Spleen (tissue), 13 donors: ENCODE data around the gene SYNPO. TPM values are rescaled to one million over a fixed set of nuclear protein-coding genes. Genes with fewer than 3 reads are reported as not detected.

Experiments
- DNase-seq: peaks from one replicate; pipeline ENCODE4 v3.0.0-alpha.2; 2020
- H3K27ac ChIP-seq, 8 donors: fragments of 200-600 bp; sonication (generic) in 7 of 8; 1 replicate in 4 of 8; 2 replicates in 4 of 8; pipeline versions ENCODE4 v1.5.0 to v1.8.0; 2016 to 2021; ENCODE audit warnings: inconsistent platforms in 4 of 8, mild to moderate bottlenecking in 4 of 8, moderate library complexity in 1 of 8
- H3K27me3 ChIP-seq, 7 donors: fragments of 200-600 bp; sonication (generic) in 6 of 7; replicated peaks in 1 of 7; 1 replicate in 4 of 7; 2 replicates in 3 of 7; pipeline versions ENCODE4 v1.5.0 to v1.8.0; 2016 to 2021; ENCODE audit warnings: inconsistent platforms in 3 of 7, mild to moderate bottlenecking in 1 of 7
- H3K36me3 ChIP-seq, 6 donors: fragments of 200-600 bp; sonication (generic) in 5 of 6; 1 replicate in 4 of 6; 2 replicates in 2 of 6; pipeline versions ENCODE4 v1.5.0 to v1.8.0; 2016 to 2021; ENCODE audit warnings: inconsistent platforms in 2 of 6
- H3K4me1 ChIP-seq, 6 donors: fragments of 200-600 bp; sonication (generic) in 5 of 6; 1 replicate in 3 of 6; 2 replicates in 3 of 6; pipeline versions ENCODE4 v1.5.0 to v1.8.0; 2016 to 2021; ENCODE audit warnings: inconsistent platforms in 3 of 6
- H3K4me3 ChIP-seq, 8 donors: fragments of 200-600 bp; sonication (generic) in 7 of 8; 1 replicate in 4 of 8; 2 replicates in 4 of 8; pipeline versions ENCODE4 v1.5.0 to v1.8.0; 2016 to 2021; ENCODE audit warnings: inconsistent platforms in 4 of 8, mild to moderate bottlenecking in 4 of 8, moderate library complexity in 2 of 8
- H3K9me3 ChIP-seq, 8 donors: fragments of 200-600 bp; sonication (generic) in 7 of 8; 1 replicate in 4 of 8; 2 replicates in 4 of 8; pipeline versions ENCODE4 v1.5.0 to v1.8.0; 2016 to 2021; ENCODE audit warnings: inconsistent platforms in 4 of 8
- CTCF ChIP-seq, 11 experiments: fragments of 200-600 bp in 7 of 11; fragments of 450-650 bp in 4 of 11; sonication (generic) in 4 of 11; IDR thresholded peaks in 8 of 11; conservative IDR thresholded peaks in 3 of 11; 1 replicate in 7 of 11; 2 replicates in 4 of 11; pipeline versions ENCODE4 v1.4.0 to v1.8.0; 2016 to 2021; ENCODE audit warnings: antibody characterized with exemption in 11 of 11, inconsistent platforms in 4 of 11, mild to moderate bottlenecking in 1 of 11
- POLR2A ChIP-seq, 3 donors: fragments of 450-650 bp; IDR thresholded peaks; one replicate each; pipeline ENCODE4 v1.5.1; 2017; ENCODE audit warnings: antibody characterized with exemption in 3 of 3, mild to moderate bottlenecking in 1 of 3
- POLR2AphosphoS5 ChIP-seq, 3 donors: sonication (generic); formaldehyde crosslinking; IDR thresholded peaks; one replicate each; pipeline ENCODE4 v1.5.1; 2017; ENCODE audit warnings: antibody characterized with exemption in 3 of 3
- WGBS, 5 donors: extraction: QIAGEN DNeasy Blood & Tissue Kit in 3 of 5; methylation state at CpG; one replicate each; pipeline versions ENCODE4 v1.1.5 to v1.1.7; 2013 to 2018; 5-methylcytosine and 5-hydroxymethylcytosine counted together
- intact Hi-C: fragments of 100-400 bp; cut with DNase I; formaldehyde crosslinking; loops from one replicate; pipeline ENCODE4 v1.15.0; 2023; ENCODE audit warnings: low total_unique reads
- long read RNA-seq, 2 donors: transcript quantifications; one replicate each; lab custom pipeline, GENCODE V29; 2026
- polyA plus RNA-seq, 3 donors: library from polyadenylated mRNA; stranded (reverse); fragments of 200-250 nt; gene quantifications; one replicate each; pipeline ENCODE4 v1.2.1, GENCODE V29; 2013
- total RNA-seq, 7 donors: library from RNA; depleted of rRNA in 3 of 7; stranded (reverse); fragments of >200 nt in 3 of 7; fragmentation: NEBNext Ultra II Directional in 4 of 7; extraction: Animal tissue kit (Norgen Biotek cat#: 25700) in 4 of 7; gene quantifications; one replicate each; pipeline versions ENCODE4 v1.1.0 to v1.2.1, GENCODE V29; 2016 to 2021
- donor health status: healthy with polysubstance abuse.
- donor health status: DM: no; HTN: no; CAD: no; lungs with moderate emphysema.
- donor health status: DM: no; HTN: no; CAD: no.
- donor health status: Bipolar disorder and iron deficiency.
- donor health status: healthy.
- donor health status: DM: no; HTN: no; CAD: no.
- donor health status: DM: yes; HTN: yes; CAD: no.

The SYNPO gene
- total RNA-seq (100 to 1,000 TPM in 2 of 7 donors, 10 to 100 TPM in 5; 38.9 to 133 (median 68.9) TPM), polyA plus RNA-seq (10 to 100 TPM in 1 of 3 donors, 1 to 10 TPM in 2; 6.9 to 28.0 (median 9.3) TPM)
- long read RNA-seq, donor 1, full-length matches to known transcripts = 28 of 38 reads
- long read RNA-seq, donor 1, partial matches to known transcripts = 10 of 38 reads
- long read RNA-seq, donor 1, other reads (novel, unspliced or antisense) = 0 of 38 reads
- long read RNA-seq, donor 2, full-length matches to known transcripts = 10 of 16 reads
- long read RNA-seq, donor 2, partial matches to known transcripts = 0 of 16 reads
- long read RNA-seq, donor 2, other reads (novel, unspliced or antisense) = 6 of 16 reads

GRCh38 chr5:150640311-150641005 lies at the start of gene SYNPO:
Gene SYNPO (plus strand): TSS chr5:150640660. CDS start chr5:150648276, 7,616 bp downstream.
- TF ChIP-seq POLR2AphosphoS5 (IDR thresholded peaks at IDR 0.05) = peak in 1 of 3 donors; percentile 2
- TF ChIP-seq CTCF (IDR thresholded peaks at IDR 0.05 in 8 of 11, conservative IDR thresholded peaks at IDR 0.05 in 3 of 11) = no peak
- no peak for TF ChIP-seq POLR2A (IDR thresholded peaks at IDR 0.05)
- Histone ChIP-seq H3K9me3 (no peaks in the 10 kb centered on the region), H3K27me3 (no peaks in the 10 kb centered on the region), H3K4me1 (peaks cover 31 to 100% (median 62%) of the 10 kb centered on the region in 6 donors), H3K4me3 (peak within 1 kb of the TSS in 7 of 8 donors; percentile 11 to 60 (median 34)), H3K27ac (peak within 1 kb of the TSS; percentile 80 to 89 (median 86)), H3K36me3 (no peaks in the 10 kb centered on the region)
- intact Hi-C loops = no loop called here
- no peak for DNase-seq
- WGBS, 5 donors = 40 to 60% (median 48%) methylated on average over 12 to 14 of the region's 14 CpGs

- Histone ChIP-seq H3K36me3 (no peaks in the 10 kb centered on the region), H3K27me3 (no peaks in the 10 kb centered on the region), H3K9me3 (no peaks in the 10 kb centered on the region), H3K27ac (peak overlapping the region in 5 of 8 donors; percentile 19 to 54 (median 40)), H3K4me1 (peaks cover 0 to 40% (median 22%) of the 10 kb centered on the region in 6 donors), H3K4me3 (no peak overlapping the region)
- DNase-seq = peak; percentile 65
- TF ChIP-seq POLR2A (IDR thresholded peaks at IDR 0.05) = no peak
- TF ChIP-seq CTCF (IDR thresholded peaks at IDR 0.05 in 8 of 11, conservative IDR thresholded peaks at IDR 0.05 in 3 of 11) = no peak
- 45 to 79% (median 68%) methylated on average over 12 of the region's 12 CpGs for WGBS, 5 donors
- intact Hi-C loops = no loop called here
Measured at GRCh38 chr5:150590979-150591695, 49.3 kb upstream of the SYNPO start.

GRCh38 chr5:150593593-150593992 lies 46.9 kb upstream of the SYNPO start:
- Histone ChIP-seq H3K27me3 (no peaks in the 10 kb centered on the region), H3K9me3 (no peaks in the 10 kb centered on the region), H3K4me1 (peaks cover 0 to 56% (median 27%) of the 10 kb centered on the region in 6 donors), H3K4me3 (no peak overlapping the region), H3K36me3 (no peaks in the 10 kb centered on the region), H3K27ac (no peak overlapping the region)
- intact Hi-C loops = no loop called here
- no peak for TF ChIP-seq CTCF (IDR thresholded peaks at IDR 0.05 in 8 of 11, conservative IDR thresholded peaks at IDR 0.05 in 3 of 11)
- TF ChIP-seq POLR2A (IDR thresholded peaks at IDR 0.05) = no peak
- no peak for TF ChIP-seq POLR2AphosphoS5 (IDR thresholded peaks at IDR 0.05)
- 69 to 88% (median 79%) methylated on average over 4 of the region's 4 CpGs for WGBS, 5 donors
- peak; percentile 40 for DNase-seq
